CD4-positive, alpha-beta memory T cell (primary cell): Measurements from ENCODE around the gene MAPK7. TPM values are rescaled to one million over a fixed set of nuclear protein-coding genes. Genes with fewer than 3 reads are reported as not detected.

Experiments
- CTCF ChIA-PET: fragments of 350-600 bp; sonication (Branson Sonifier 250); formaldehyde crosslinking; loops from one replicate; lab custom pipeline; 2021; ENCODE audit warnings: inconsistent platforms; ENCODE audit not compliant: partially characterized antibody; lab: Charles Lee
- POLR2A ChIA-PET: fragments of 350-600 bp; sonication (Branson Sonifier 250); formaldehyde crosslinking; loops from one replicate; lab custom pipeline; 2021; ENCODE audit not compliant: partially characterized antibody; lab: Charles Lee
- DNase-seq, 5 donors: peaks; one replicate each; pipeline versions ENCODE4 v3.0.0 to v3.0.0-alpha.2; 2020 to 2022; ENCODE audit warnings: mixed read lengths in 1 of 5
- H3K27ac ChIP-seq: one replicate; pipeline ENCODE4 v1.7.0; 2013; ENCODE audit warnings: low read depth, low read length
- H3K27me3 ChIP-seq: 2 replicates; pipeline ENCODE4 v1.7.0; 2013; ENCODE audit warnings: mild to moderate bottlenecking, low read length, moderate library complexity; ENCODE audit not compliant: insufficient read depth
- H3K36me3 ChIP-seq: 2 replicates; pipeline ENCODE4 v1.7.0; 2013; ENCODE audit warnings: mild to moderate bottlenecking, low read length, moderate library complexity; ENCODE audit not compliant: insufficient read depth
- H3K4me1 ChIP-seq: 2 replicates; pipeline ENCODE4 v1.7.0; 2013; ENCODE audit warnings: mild to moderate bottlenecking, low read length, moderate library complexity; ENCODE audit not compliant: insufficient read depth
- H3K4me3 ChIP-seq, 2 donors: one replicate each; pipeline ENCODE4 v1.7.0; 2013; ENCODE audit warnings: low read length in 2 of 2, mild to moderate bottlenecking in 1 of 2
- H3K9me3 ChIP-seq, 2 donors: one replicate each; pipeline ENCODE4 v1.7.0; 2013; ENCODE audit warnings: low read length in 2 of 2, control low read depth in 1 of 2; ENCODE audit not compliant: control insufficient read depth in 1 of 2
- H3K27ac Mint-ChIP-seq, 7 donors: one replicate each; pipeline ENCODE4 v1.8.0; 2020 to 2021; ENCODE audit warnings: mixed read lengths in 7 of 7, mild to moderate bottlenecking in 6 of 7, inconsistent platforms in 3 of 7, moderate library complexity in 3 of 7
- H3K27me3 Mint-ChIP-seq, 2 donors: one replicate each; pipeline ENCODE4 v1.8.0; 2020 to 2021; ENCODE audit warnings: mixed read lengths in 2 of 2
- H3K36me3 Mint-ChIP-seq, 2 donors: one replicate each; pipeline ENCODE4 v1.8.0; 2020 to 2021; ENCODE audit warnings: mixed read lengths in 2 of 2, inconsistent platforms in 1 of 2, mild to moderate bottlenecking in 1 of 2
- H3K4me1 Mint-ChIP-seq, 4 donors: one replicate each; pipeline ENCODE4 v1.8.0; 2020 to 2021; ENCODE audit warnings: mixed read lengths in 4 of 4, mild to moderate bottlenecking in 1 of 4
- H3K4me3 Mint-ChIP-seq, 8 donors: one replicate each; pipeline ENCODE4 v1.8.0; 2020 to 2021; ENCODE audit warnings: mixed read lengths in 8 of 8, mild to moderate bottlenecking in 7 of 8, moderate library complexity in 6 of 8, inconsistent platforms in 3 of 8
- H3K9me3 Mint-ChIP-seq, 8 donors: one replicate each; pipeline ENCODE4 v1.8.0; 2020 to 2021; ENCODE audit warnings: mixed read lengths in 8 of 8, mild to moderate bottlenecking in 5 of 8, inconsistent platforms in 3 of 8, moderate library complexity in 1 of 8
- intact Hi-C: fragments of 100-400 bp; cut with micrococcal nuclease; formaldehyde crosslinking; loops from one replicate; pipeline ENCODE4 v1.15.1; 2023
- polyA plus RNA-seq, 2 donors: library from polyadenylated mRNA; unstranded; fragments of 300-500 nt; fragmentation: Illumina TruSeq; gene quantifications; one replicate each; pipeline ENCODE4 v1.2.3, GENCODE V29; 2021
- total RNA-seq, 2 experiments: library from RNA; stranded (reverse); gene quantifications; one replicate each; pipeline ENCODE4 v1.2.3, GENCODE V29; 2021

The MAPK7 gene
- total and polyA plus RNA-seq, 4 experiments from 2014 or later, result 2.1 to 26.2 (median 15.9) TPM

GRCh38 chr17:19359856-19360255 lies 18.4 kb upstream of the MAPK7 start:
- Histone ChIP-seq H3K4me1 (peaks cover 6% of the 10 kb centered on the region), H3K27ac (no peak overlapping the region), H3K27me3 (no peaks in the 10 kb centered on the region), H3K36me3 (no peaks in the 10 kb centered on the region), H3K4me3 (no peak overlapping the region), H3K9me3 (no peaks in the 10 kb centered on the region)
- Mint-ChIP-seq H3K4me1 (peaks cover 5 to 19% (median 5%) of the 10 kb centered on the region in 4 donors), H3K4me3 (no peak overlapping the region), H3K36me3 (no peaks in the 10 kb centered on the region), H3K27ac (peak overlapping the region in 1 of 7 donors; percentile 3), H3K9me3 (no peaks in the 10 kb centered on the region), H3K27me3 (peaks cover 7 to 15% of the 10 kb centered on the region in 2 donors)
- DNase-seq, result no peak
- intact Hi-C loops, result no loop called here
- ChIA-PET POLR2A (no interaction called here), CTCF (interaction anchor here (1.1 kb wide), 1 partner anchor 87 kb away, joined by 7 read pairs; no protein-coding TSS in a partner anchor)

- Mint-ChIP-seq H3K27me3 (peaks cover 7 to 14% of the 10 kb centered on the region in 2 donors), H3K9me3 (no peaks in the 10 kb centered on the region), H3K4me1 (peaks cover 5 to 19% (median 5%) of the 10 kb centered on the region in 4 donors), H3K36me3 (no peaks in the 10 kb centered on the region), H3K27ac (peak overlapping the region in 1 of 7 donors; percentile 91), H3K4me3 (peak overlapping the region in 1 of 8 donors; percentile 8)
- H3K4me1 ChIP-seq, result peaks cover 6% of the 10 kb centered on the region
- no peak overlapping the region for H3K27ac ChIP-seq
- no peaks in the 10 kb centered on the region for H3K36me3 ChIP-seq
- no peaks in the 10 kb centered on the region for H3K27me3 ChIP-seq
- POLR2A ChIA-PET, result no interaction called here
- CTCF ChIA-PET, result no interaction called here
- H3K4me3 ChIP-seq, result no peak overlapping the region
- no peaks in the 10 kb centered on the region for H3K9me3 ChIP-seq
- DNase-seq, result no peak
- intact Hi-C loops, result no loop called here
Measured at GRCh38 chr17:19360772-19361171, 17.5 kb upstream of the MAPK7 start.

- ChIA-PET CTCF (interaction anchor here (3.4 to 5.6 kb wide), 4 partner anchors 16 to 95 kb away, joined by 22 to 133 read pairs (median 63); partner anchors contain the start of gene MAPK7), POLR2A (no interaction called here)
- H3K27ac Mint-ChIP-seq, result peak overlapping the region in 6 of 7 donors; percentile 25 to 92 (median 82)
- peaks cover 6% of the 10 kb centered on the region for H3K4me1 ChIP-seq
- no peak for DNase-seq
- H3K27me3 ChIP-seq, result no peaks in the 10 kb centered on the region
- H3K9me3 Mint-ChIP-seq, result no peaks in the 10 kb centered on the region
- no peaks in the 10 kb centered on the region for H3K36me3 Mint-ChIP-seq
- no peak overlapping the region for H3K4me3 ChIP-seq
- H3K36me3 ChIP-seq, result no peaks in the 10 kb centered on the region
- H3K9me3 ChIP-seq, result no peaks in the 10 kb centered on the region
- H3K4me1 Mint-ChIP-seq, result peaks cover 5 to 19% (median 5%) of the 10 kb centered on the region in 4 donors
- intact Hi-C loops, result no loop called here
- H3K27me3 Mint-ChIP-seq, result peaks cover 7 to 14% of the 10 kb centered on the region in 2 donors
- peak overlapping the region; percentile 6 to 78 (median 74) for H3K4me3 Mint-ChIP-seq
- no peak overlapping the region for H3K27ac ChIP-seq
Measured at GRCh38 chr17:19361326-19361725, 17.0 kb upstream of the MAPK7 start.

- H3K27me3 Mint-ChIP-seq, result peaks cover 7 to 10% of the 10 kb centered on the region in 2 donors
- Histone ChIP-seq H3K4me3 (peak overlapping the region in 1 of 2 donors; percentile 70), H3K9me3 (no peaks in the 10 kb centered on the region), H3K4me1 (peaks cover 6% of the 10 kb centered on the region), H3K27me3 (no peaks in the 10 kb centered on the region), H3K36me3 (no peaks in the 10 kb centered on the region), H3K27ac (peak overlapping the region; percentile 59)
- H3K4me3 Mint-ChIP-seq, result peak overlapping the region; percentile 74 to 87 (median 84)
- DNase-seq, result no peak
- intact Hi-C loops, result loop anchor here (1.0 kb wide), 4 partner anchors 16 to 404 kb away; partner anchors contain the start of gene MAPK7
- no peaks in the 10 kb centered on the region for H3K9me3 Mint-ChIP-seq
- POLR2A ChIA-PET, result interaction anchor here (1.2 to 2.6 kb wide), 4 partner anchors 9 to 95 kb away, joined by 3 to 47 read pairs (median 10); partner anchors contain the start of gene MAPK7
- CTCF ChIA-PET, result interaction anchor here (1.0 to 5.6 kb wide), 12 partner anchors 8 to 406 kb away, joined by 3 to 133 read pairs (median 16); partner anchors contain the start of gene MAPK7
- peak overlapping the region; percentile 80 to 92 (median 90) for H3K27ac Mint-ChIP-seq
- peaks cover 5 to 19% (median 5%) of the 10 kb centered on the region in 4 donors for H3K4me1 Mint-ChIP-seq
- H3K36me3 Mint-ChIP-seq, result no peaks in the 10 kb centered on the region
Measured at GRCh38 chr17:19361944-19362276, 16.4 kb upstream of the MAPK7 start.

- Mint-ChIP-seq H3K27ac (peak within 1 kb of the TSS; percentile 88 to 95 (median 92)), H3K27me3 (peaks cover 5 to 10% of the 10 kb centered on the region in 2 donors), H3K9me3 (no peaks in the 10 kb centered on the region), H3K36me3 (no peaks in the 10 kb centered on the region), H3K4me3 (peak within 1 kb of the TSS; percentile 90 to 96 (median 92)), H3K4me1 (peaks cover 5 to 19% (median 6%) of the 10 kb centered on the region in 4 donors)
- H3K36me3 ChIP-seq, result no peaks in the 10 kb centered on the region
- ChIA-PET CTCF (interaction anchor here (0.7 to 5.6 kb wide), 33 partner anchors 9 to 465 kb away, joined by 3 to 133 read pairs (median 8); partner anchors contain the start of genes ALDH3A2 and MAPK7), POLR2A (interaction anchor here (0.7 to 2.6 kb wide), 9 partner anchors 8 to 615 kb away, joined by 3 to 47 read pairs (median 3); partner anchors contain the start of genes AKAP10 and MAPK7)
- H3K4me1 ChIP-seq, result peaks cover 6% of the 10 kb centered on the region
- H3K27ac ChIP-seq, result peak within 1 kb of the TSS; percentile 59
- intact Hi-C loops, result loop anchor here (1.0 kb wide), 4 partner anchors 16 to 404 kb away; partner anchors contain the start of gene MAPK7
- peak; percentile 92 to 96 (median 92) for DNase-seq
- no peaks in the 10 kb centered on the region for H3K27me3 ChIP-seq
- no peaks in the 10 kb centered on the region for H3K9me3 ChIP-seq
- peak within 1 kb of the TSS; percentile 70 to 88 for H3K4me3 ChIP-seq
Measured at GRCh38 chr17:19362277-19363113, 15.8 kb upstream of the MAPK7 start, which contains the start of gene B9D1. Gene B9D1 (minus strand): TSS chr17:19362723. CDS start chr17:19362569, 154 bp downstream.

- ChIA-PET POLR2A (interaction anchor here (0.7 to 2.6 kb wide), 9 partner anchors 8 to 614 kb away, joined by 3 to 47 read pairs (median 3); partner anchors contain the start of genes AKAP10 and MAPK7), CTCF (interaction anchor here (0.7 to 5.6 kb wide), 32 partner anchors 9 to 465 kb away, joined by 3 to 133 read pairs (median 8); partner anchors contain the start of genes ALDH3A2 and MAPK7)
- H3K4me3 ChIP-seq, result no peak overlapping the region
- DNase-seq, result no peak
- intact Hi-C loops, result no loop called here
- H3K36me3 ChIP-seq, result no peaks in the 10 kb centered on the region
- Mint-ChIP-seq H3K4me1 (peaks cover 5 to 20% (median 9%) of the 10 kb centered on the region in 4 donors), H3K9me3 (no peaks in the 10 kb centered on the region), H3K27ac (peak overlapping the region; percentile 79 to 95 (median 91)), H3K27me3 (peaks cover 5 to 9% of the 10 kb centered on the region in 2 donors), H3K4me3 (peak overlapping the region; percentile 90 to 96 (median 92)), H3K36me3 (no peaks in the 10 kb centered on the region)
- H3K27me3 ChIP-seq, result no peaks in the 10 kb centered on the region
- H3K27ac ChIP-seq, result peak overlapping the region; percentile 59
- peaks cover 6% of the 10 kb centered on the region for H3K4me1 ChIP-seq
- no peaks in the 10 kb centered on the region for H3K9me3 ChIP-seq
Measured at GRCh38 chr17:19363114-19363438, 15.2 kb upstream of the MAPK7 start.
